GM18868 (cell line): ENCODE data around the gene ATMIN.
A peak's percentile ranks its signal among the peaks of the same experiment; 100 is the strongest.

ENCODE experiments used
- ATAC-seq: cut with Tn5 transposase; IDR thresholded peaks from one replicate; pipeline ENCODE4 v1.9.1; 2021; ENCODE audit warnings: mild to moderate bottlenecking, moderate library complexity; ENCODE audit not compliant: unreplicated experiment

The ATMIN gene

DNA sequence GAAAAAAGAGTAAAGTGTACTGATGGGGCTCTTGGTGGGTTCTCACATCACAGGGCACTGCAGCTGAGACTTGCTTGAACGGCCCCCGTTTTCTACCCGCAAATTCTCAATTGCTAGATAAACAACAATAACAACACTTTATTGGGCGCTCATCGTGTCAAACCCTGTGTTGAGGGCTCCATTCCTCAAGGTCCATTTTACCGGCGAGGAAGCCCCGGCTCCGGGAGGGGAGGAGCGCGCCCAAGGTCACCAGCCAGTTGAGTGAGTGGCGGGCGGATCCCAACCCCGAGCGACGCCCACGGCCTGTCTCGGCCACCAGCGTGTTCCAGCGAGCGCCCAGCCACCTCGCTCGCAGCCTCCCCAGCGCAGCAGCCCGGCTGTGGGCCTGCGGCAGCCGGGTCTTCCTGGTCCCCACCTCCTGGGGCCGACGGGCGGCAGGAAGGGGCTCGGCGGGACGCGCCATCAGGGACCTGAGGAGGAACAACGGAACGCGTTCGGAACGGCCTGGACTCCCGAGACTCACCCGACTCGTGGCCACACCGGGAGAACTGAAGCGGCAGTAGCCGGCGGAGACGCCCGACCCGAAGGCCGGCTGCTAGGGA, 29.3 kb upstream of the ATMIN start:
- peak; percentile 30 for ATAC-seq

DNA sequence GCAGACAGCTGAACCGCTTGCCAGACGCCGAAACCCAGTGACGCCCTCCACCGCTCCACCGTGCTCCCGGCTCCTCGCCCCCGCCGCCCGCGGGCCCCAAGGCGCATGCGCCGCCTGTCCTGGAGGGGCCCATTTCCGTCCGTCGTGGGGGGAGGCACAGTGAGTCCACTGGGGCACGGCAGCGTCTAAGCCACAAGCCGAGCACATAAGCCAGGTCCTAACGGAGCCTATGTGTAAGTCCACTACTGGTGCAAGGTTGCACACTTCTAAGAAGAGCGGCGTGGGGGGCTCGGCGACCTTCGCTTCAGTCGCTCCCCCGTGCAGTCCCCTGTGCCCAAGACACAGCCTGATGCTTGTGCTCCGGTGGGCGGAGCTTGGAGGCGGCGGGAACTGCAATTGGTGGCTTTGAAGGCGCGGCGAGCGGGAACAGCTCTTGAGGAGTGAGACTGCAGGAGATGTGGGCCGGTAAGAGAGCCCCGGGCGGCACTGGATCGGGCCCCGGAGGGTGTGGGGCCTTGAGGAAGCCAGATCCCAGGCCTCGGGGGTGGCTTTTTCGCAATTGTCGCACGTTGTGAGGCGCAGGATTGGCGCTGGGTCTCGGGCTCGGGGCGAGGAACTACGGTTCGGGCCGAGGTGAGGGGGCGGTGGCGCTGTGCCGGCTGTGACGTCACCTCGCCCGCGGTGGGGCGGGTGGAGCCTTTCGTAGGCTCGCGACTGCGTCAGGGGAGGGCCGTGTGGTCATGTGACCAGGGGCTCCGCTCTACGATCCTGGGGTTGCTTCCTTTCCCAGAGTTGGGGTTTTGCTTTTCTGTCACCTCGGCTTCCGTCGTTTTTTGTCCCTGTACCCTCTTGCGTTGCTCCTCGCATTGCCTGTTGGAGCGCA, 28.6 kb upstream of the ATMIN start, which contains the start of the genes CENPN and CMC2:
CENPN (plus strand) TSS at position 402 of the 883 bp plus-strand sequence. CDS start 4,726 bp downstream, outside the sequence.
CMC2 (minus strand) TSS at position 73 of the 883 bp plus-strand sequence. CDS start 9,491 bp downstream, outside the sequence.
- peak; percentile 86 for ATAC-seq

DNA sequence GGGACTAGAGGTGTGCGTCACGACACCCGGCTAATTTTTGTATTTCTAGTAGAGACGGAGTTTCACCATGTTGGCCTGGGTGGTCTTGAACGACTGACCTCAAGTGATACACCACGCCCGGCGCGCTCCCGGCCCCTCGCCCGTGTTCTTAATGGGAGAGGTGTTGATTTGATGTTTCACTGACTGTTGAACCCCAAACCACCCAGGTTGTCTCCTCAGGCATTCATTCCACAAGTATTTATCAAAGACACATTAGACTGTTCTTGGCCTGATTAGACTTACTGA, 27.2 kb upstream of the ATMIN start:
- ATAC-seq, result no peak

DNA sequence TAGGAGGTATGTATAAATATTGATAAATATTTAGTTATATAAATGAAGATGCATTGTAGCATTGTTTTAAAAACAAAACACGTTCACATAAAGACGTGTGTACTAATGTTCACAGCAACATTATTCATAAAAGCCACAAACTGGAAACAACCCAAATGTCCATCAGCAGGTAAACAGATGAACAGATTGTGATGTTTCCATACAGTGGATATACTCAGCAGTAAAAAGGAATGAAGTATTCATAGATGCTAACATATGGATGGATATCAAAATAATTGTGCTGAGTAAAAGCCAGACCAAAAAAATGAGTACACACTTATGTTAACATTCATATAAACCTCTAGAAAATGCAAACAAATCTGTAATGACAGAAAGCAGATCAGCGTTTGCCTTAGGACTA, 22.7 kb upstream of the ATMIN start:
- no peak for ATAC-seq

DNA sequence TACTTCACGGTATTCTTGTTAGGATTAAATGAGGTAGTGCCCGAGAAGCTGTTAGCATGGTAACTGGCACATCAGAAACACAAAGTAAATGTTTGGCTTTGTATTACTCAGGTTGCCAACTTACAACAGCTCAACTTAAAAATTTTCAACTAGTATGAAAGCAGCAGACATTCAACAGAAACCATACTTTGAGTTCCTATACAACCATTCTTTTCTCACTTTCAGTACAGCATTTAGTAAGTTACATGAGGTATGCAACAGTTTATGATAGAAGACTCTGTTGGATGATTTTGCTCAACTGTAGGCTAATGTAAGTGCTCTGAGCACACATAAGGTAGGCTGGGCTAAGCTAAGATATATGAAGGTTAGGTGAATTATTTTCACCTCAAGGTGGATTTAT, 21.0 kb upstream of the ATMIN start:
- ATAC-seq, result no peak

DNA sequence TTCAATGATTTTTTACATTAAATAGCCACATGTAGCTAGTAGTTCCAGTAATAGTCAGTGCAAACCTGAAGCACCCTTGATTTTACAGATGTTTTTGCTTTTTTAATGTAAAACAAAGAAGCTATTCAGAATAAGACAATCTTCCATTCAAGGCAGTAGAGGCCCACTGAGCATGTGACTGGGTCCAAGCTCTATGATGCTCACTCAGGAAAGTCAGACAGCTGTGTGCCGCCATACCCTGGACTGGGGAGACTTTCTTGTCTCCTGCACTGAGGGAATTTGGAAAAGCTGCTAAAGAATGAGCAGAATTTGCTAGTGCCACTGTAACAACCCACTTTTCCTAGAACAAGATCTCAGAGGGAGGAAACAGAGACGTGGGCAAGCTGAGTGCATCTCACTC, 17.1 kb upstream of the ATMIN start:
- no peak for ATAC-seq

DNA sequence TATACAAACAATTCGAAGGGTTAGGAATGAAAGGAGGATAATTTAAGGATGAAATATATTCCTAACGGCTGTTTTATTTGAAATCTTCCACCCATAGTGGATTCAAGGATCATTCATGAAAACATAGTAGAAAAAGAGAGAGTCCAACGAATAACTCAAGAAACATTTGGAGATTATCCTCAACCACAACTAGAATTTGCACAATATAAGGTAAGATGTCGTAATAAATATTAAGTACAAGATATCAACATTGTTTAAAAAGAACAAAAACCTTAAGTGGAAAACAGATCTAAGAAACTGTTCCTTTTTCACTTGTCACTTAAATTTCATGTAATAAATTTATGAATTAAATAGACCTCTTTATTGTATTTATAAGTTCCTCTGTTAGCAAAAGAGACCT, 9.2 kb upstream of the ATMIN start:
- no peak for ATAC-seq

DNA sequence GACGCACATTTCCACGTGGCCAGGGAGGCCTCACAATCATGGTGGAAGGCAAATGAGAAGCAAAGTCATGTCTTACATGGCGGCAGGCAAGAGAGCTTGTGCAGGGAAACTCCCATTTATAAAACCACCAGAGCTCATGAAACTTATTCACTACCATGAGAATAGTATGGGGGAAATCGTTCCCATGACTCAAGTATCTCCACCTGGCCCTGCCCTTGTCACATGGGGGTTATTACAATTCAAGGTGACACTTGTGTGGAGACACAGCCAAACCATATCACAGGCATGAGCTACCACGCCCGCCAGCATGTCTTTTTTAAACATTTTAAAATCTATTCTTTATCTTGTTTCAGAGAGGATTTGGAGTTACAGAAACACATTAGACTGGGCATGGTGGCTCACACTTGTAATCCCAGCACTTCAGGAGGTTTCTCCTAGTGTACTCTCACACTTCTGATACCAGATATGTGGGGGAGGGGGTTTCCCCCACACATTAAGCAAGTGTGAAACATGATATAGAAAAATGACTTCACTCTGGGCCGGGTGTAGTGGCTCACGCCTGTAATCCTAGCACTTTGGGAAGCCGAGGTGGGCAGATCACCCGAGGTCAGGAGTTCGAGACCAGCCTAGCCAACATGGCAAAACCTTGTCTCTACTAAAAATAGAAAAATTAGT, 5.6 kb upstream of the ATMIN start:
- no peak for ATAC-seq

DNA sequence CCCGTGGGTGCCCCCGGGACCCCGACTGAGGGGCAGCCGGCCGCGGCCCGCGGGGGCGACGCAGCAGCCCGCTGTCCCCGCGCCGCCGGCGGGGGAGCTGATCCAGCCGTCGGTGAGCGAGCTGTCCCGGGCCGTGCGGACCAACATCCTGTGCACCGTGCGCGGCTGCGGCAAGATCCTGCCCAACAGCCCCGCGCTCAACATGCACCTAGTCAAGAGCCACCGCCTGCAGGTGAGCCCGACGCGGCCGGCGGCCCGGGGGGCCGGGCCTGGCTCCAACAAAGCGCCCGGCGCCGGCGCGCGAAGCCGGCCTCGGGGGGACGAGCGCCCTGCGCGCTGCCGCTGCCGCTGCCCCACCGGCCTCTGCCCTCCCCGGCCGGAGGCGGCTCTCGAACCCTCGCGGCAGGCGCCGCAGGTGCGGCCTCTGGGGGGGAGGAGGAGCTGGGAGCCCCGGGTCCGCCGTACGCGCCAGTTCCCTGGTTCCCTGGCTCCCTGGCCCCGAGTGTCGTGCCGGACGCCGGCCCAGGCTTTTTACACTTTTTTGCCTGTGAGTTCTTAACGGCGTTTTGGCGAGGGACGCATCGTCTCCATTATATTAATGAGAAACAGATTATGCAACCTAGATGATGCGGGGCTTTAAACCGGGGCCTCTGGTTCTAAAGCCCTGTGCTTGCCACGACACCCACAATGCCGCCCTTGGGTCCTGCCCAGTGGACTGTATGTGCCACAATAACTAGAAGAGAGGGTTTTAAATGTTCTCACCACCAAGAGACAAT, 521 bp downstream of the ATMIN start:
- ATAC-seq, result peak; percentile 55

DNA sequence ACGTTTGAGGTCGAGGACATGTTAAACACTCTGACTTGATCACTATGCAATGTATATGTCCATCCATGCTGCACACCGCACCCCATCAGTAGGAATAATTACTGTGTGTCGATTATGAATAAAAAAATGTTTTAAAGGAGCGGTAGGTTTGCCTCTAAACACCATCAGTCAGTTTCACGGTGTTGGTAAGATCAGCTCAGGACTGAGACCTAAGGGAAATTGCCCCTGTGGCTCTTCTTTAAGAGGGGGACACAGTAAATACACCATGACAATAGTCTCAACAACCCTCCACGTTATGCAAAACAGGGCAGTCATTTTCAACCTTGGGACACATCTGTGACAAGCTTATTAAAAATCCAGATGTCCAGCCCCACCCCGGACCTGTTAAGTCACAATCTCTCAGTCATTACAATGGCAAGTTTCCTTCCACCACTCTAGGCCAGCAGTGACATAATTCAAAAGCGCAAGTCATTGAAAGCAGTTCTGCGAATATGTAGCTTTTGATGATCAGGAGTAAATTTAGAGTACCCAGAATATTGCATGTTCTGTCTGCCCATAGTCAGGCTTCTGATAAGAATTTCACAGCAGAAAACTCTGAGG, 1.2 kb downstream of the ATMIN start:
- ATAC-seq, result no peak

DNA sequence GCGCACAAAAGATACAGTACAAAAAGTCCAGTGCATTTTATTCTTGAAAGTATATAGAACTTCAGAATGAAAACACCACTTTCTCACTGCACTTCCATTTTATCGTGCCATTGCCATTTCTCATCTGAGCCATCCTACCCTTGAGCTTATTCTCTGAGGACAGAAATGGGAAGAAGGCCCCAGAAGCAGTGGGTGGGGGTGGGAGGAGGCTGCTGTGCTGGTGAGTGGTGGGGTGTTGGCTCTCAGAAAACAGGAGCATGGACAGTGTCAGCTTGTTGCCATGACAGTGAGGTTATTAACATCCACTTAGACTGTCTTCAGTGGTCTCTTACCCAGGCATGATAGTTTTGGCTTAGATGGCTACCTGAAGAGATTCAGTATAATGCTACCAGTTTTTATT, 4.5 kb downstream of the ATMIN start:
- no peak for ATAC-seq

DNA sequence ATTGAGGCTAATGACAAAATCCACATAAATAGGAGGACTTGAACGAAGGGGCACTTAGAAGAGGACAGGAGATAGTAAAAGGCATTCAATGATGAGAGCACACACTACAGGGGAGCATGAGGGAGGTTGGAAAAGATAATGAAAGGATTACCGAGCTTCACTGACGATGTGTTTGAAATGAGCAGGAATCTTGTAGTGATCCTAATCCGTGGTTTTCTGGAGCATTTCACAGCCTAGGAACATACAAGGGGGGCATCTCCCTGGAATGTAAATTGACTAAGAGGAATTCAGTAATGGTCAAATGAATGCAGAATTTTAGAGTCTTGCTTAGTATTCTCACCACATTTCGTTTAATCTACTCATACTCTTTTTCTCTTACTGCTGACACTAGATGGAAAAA, 5.2 kb downstream of the ATMIN start:
- ATAC-seq, result no peak

DNA sequence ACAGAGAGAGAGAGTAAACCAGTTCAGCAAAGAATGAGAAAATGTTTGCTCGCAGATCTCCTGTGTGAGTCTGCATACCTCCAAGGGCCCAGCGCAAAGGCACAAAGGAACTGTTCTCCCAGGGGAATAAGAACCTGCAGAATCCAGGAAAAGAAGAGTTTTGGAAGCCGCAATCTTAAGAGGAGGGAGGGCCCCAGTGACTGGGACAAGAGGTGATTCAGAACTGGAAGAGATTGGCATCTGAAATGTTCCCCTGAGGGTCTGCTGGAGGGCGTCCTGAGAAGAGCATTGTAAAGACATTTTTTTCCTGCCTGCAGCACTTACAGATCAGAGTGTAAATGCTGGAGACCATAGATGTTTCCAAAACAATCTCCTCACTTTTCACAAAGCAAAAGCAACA, 6.1 kb downstream of the ATMIN start:
- ATAC-seq, result no peak

DNA sequence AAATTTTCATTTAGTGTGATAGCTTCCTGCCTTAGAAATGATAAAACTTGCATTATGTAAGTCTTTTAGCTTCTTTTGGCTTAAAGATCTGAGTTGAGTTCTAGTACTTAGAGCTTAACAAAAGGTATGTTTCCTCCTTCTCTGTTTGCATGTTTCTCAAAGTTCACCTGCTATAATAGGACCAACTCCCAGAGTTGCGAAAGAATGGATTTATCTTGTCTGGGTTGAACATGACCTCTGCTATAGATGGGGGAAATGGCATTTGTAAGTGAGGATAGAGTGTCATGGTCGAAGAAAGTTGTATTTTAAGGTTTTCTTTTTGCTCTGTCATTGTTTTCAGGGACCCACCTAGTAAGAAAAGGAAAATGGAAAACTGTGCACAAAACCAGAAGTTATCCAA, 7.2 kb downstream of the ATMIN start:
- ATAC-seq, result no peak

DNA sequence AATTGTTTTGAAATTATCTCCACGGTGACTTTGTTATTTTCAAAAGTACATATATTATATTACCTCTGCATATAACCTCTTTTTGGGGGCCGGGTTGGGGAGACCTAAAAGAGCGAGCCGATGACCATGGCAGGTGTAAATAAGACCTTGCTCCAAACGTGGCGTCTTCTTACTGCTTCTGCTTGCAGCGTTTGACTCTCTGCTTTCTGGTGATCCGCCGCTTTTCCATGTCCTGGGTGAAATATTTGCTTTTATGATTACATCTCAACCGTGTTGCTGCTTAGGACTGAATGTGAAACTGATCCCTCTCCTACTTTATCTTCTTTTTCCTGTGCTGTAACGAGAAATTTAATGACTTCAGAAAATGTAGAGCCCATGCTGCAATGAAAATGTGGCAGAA, 18.1 kb downstream of the ATMIN start:
- no peak for ATAC-seq

DNA sequence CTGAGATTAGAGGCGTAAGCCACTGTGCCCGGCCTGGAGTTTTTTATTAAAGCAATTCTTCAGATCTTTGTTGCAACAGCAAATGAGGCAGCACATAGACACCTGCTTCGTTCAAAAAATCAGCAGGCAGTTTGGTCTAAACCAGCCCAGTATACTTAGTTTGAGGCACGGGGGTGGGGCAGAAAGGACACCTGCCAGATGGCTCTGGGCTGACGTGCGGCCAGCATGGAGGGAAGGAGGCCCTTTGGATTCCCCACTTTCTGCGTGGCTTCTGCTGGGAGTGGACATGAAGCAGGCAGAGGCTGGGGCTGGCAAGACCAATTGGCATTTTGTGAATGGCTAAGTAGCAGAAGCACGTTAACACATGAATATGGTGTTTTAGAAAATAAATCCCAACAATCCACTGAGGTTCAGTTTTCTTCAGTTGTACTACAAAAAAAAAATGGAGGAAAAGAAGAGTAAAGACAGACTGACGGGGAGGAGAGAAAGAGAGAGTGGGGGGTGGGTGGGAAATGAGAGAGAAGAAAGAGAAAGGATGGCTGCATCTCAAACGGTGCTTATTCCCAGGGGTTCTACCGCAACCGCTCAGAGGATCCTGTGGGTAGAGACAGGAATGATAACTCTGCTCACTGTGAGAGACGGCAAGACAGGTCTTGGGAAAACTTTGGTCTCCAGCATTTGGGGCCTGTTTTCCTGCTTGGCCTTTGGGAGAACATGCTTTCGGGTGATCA, 25.1 kb downstream of the ATMIN start:
- no peak for ATAC-seq

DNA sequence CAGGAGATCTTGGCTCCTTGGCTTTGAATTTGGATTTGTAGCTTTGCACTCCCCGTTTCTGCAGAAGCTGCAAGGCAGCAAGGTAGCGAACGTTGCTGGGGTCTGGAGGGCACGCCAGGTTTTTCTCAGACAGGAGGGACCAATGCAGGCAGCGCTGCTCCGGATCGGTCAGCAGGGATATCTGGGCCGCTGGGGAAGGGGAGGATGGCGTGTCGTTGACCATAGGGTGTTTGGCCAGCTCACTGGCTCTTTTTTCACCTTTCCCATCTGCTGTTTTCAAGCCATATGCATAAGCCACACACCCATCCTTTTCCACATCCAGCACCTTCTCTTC, 25.6 kb downstream of the ATMIN start:
- ATAC-seq, result no peak

DNA sequence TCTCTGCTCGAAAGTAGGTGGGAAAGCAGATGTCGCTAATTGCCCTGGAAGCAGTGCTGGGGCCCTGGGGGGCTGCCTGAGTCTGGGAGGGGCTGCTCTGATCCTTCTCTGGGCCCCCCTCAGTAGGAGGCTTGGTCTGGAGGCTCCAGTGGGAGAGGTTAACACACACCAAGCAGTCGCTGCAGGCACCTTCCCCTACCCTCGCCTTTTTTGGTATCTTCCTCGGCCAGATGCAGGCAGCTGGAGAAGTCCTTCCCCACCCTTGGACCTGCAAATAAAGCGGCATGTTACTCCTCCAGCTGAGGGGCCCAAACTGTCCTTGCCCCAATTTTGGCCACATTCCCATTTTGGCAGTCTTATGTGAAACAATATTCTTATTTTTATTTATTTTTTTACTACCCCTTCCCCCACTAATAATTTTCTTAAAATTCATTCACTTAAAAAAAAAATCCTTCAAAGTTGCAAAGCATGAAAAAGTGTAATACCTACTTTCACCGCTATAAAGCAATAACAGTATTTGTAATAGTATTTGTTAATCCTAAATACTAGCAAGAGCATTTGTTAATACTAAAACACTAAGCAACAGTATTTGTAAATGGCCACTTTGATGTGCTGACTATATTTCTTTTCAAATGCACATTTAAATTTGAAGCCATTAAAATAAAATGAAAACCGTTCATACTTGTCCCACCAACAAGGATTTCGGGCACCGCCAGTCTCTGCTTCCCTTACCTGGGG, 26.4 kb downstream of the ATMIN start:
- ATAC-seq, result no peak

DNA sequence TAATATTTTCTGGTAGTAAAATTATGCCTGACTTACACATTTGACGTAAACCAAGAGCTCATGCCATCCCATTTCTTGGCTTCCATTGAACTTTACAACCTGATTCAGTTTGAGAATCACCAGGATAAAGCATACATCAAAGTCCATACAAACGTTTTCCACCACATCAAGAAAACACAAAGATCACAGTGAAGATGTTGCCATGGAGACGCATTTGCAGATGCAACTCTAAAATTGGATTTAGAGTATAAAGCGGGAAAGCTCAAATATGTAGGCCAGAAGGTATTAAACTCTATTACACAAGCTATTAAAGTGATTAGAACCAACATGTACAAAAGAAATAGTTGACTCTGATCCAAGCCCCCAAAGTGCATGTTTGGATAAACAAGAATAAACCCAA, 31.0 kb downstream of the ATMIN start:
- ATAC-seq, result no peak

DNA sequence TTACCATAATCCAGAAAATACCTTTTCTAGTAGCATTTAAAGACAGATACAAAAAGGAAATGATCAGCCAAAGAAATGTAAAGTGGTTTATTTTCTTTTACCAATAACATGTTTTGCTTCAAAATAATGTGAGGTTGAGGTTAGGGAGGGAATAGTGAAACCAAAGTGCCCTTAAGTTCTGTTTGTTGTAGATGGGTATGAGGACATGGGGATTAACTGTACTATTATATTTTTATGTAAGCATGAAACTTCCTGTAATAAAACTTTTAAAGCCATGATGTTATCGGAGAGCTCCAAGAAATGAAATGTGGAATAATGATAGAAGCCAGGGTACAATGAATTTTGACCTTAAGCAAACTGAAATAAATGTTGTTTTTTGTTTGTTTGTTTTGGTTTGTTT, 31.5 kb downstream of the ATMIN start:
- ATAC-seq, result no peak
